HL-60 (cell line): ENCODE data around the gene SLC41A3.

Experiments
- DNase-seq, 2 experiments: peaks; one replicate each; pipeline ENCODE4 v3.0.0-alpha.2; 2010 to 2020; ENCODE audit warnings: low read depth in 1 of 2, low spot score in 1 of 2
- H3K27ac ChIP-seq: fragments of 250-450 bp; sonication (Bioruptor Pico); replicated peaks from 2 replicates; pipeline ENCODE4 v1.5.1; 2020; ENCODE audit warnings: mild to moderate bottlenecking, moderate library complexity
- H3K27me3 ChIP-seq: fragments of 250-450 bp; sonication (Bioruptor Pico); 2 replicates; pipeline ENCODE4 v1.5.1; 2021; ENCODE audit warnings: mild to moderate bottlenecking, moderate library complexity; ENCODE audit not compliant: insufficient read depth, poor library complexity, severe bottlenecking
- H3K4me3 ChIP-seq: replicated peaks from 2 replicates; pipeline ENCODE4 v1.5.1; 2011; ENCODE audit warnings: mild to moderate bottlenecking, control low read depth, low read length; ENCODE audit not compliant: insufficient read depth
- GABPA ChIP-seq: IDR thresholded peaks from 2 replicates; pipeline ENCODE4 v1.6.1; 2012; ENCODE audit warnings: low read depth
- POLR2AphosphoS5 ChIP-seq: IDR thresholded peaks from 2 replicates; pipeline ENCODE4 v1.6.1; 2012; ENCODE audit warnings: low read depth
- REST ChIP-seq: IDR thresholded peaks from 2 replicates; pipeline ENCODE4 v1.6.1; 2012; ENCODE audit warnings: low read depth; ENCODE audit not compliant: insufficient replicate concordance
- SPI1 ChIP-seq: IDR thresholded peaks from 2 replicates; pipeline ENCODE4 v1.6.1; 2012; ENCODE audit warnings: low read depth, mild to moderate bottlenecking, borderline replicate concordance
- TF ChIP-seq, protein P1 (sequence below): IDR thresholded peaks from one replicate; pipeline ENCODE4 v1.5.1; 2011; ENCODE audit warnings: low read length, control low read depth, inconsistent platforms; ENCODE audit not compliant: insufficient read depth

The SLC41A3 gene

DNA sequence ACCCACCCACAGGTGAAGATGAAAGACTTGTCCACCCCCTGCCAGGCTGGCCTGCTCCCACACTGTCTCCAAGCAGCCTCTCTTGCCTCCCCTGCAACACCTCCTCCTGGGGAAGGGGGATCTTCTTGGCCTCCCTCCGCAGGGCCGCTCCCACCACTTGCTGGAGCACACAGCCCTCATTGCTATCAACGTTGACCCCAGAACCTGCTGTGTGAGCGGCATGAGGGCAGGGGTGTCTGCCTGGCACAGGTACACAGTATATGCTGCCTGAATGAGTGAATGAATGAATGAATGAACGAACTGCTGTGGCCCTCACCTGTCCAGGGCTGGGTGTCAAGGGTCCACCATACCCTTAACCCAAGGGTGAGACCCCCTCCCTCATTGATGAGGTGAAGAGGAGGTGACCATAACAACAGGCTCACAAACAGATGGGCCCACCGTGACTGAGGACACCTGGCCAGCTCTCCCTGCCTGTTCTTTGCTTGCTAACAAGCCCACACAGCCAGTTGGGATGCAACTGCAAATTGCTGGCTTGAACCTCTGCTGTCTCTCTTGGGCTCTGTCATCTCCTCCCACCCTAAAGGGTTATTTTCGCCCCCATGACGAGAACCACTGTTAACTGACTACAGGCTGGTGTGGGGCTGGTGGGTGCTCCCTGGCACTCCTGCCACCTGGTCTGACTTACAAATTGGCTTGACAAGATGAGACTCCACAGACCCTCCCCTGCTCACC is 22.5 kb downstream of the SLC41A3 start:
- no peaks in the 10 kb centered on the region for H3K27me3 ChIP-seq

DNA sequence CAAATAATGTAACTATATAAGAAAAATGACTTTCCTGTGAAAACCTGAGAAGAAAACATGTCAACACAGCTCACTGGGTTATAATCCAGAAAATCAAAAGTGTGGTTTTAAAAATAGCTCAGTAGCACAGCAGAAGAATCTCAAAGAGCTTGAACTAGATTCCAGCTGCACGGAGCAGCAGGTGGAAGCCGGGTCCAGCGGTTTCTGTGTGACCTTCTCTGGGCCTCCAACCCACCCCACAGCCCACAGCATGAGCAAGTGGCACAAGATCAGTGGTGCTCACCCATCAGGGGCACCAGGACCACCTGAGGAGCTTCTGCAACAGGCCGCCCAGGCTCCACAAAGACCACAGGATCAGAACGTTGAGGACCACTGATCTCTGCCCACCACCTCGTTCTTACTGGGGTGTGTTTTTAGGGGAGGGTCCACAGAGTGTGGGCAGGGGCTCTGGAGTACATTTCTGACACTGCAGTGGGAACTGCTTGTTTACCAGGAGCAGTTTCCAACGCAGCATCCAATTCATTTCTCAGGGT is 23.2 kb downstream of the SLC41A3 start:
- H3K4me3 ChIP-seq: no peak overlapping the region
- TF ChIP-seq REST (no peak), POLR2AphosphoS5 (no peak), GABPA (no peak), SPI1 (no peak)
- TF ChIP-seq, protein P1, sequence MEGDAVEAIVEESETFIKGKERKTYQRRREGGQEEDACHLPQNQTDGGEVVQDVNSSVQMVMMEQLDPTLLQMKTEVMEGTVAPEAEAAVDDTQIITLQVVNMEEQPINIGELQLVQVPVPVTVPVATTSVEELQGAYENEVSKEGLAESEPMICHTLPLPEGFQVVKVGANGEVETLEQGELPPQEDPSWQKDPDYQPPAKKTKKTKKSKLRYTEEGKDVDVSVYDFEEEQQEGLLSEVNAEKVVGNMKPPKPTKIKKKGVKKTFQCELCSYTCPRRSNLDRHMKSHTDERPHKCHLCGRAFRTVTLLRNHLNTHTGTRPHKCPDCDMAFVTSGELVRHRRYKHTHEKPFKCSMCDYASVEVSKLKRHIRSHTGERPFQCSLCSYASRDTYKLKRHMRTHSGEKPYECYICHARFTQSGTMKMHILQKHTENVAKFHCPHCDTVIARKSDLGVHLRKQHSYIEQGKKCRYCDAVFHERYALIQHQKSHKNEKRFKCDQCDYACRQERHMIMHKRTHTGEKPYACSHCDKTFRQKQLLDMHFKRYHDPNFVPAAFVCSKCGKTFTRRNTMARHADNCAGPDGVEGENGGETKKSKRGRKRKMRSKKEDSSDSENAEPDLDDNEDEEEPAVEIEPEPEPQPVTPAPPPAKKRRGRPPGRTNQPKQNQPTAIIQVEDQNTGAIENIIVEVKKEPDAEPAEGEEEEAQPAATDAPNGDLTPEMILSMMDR: no peak
- no peaks in the 10 kb centered on the region for H3K27me3 ChIP-seq
- DNase-seq: no peak
- H3K27ac ChIP-seq: no peak overlapping the region

More for the DNA sequence above, 22.5 kb downstream of the SLC41A3 start:
- no peak for DNase-seq
- H3K4me3 ChIP-seq: no peak overlapping the region
- H3K27ac ChIP-seq: no peak overlapping the region
- no peak for TF ChIP-seq GABPA

GRCh38 chr3:126058666-126059065 is 25.3 kb downstream of the SLC41A3 start:
- Histone ChIP-seq H3K27me3 (no peaks in the 10 kb centered on the region), H3K4me3 (no peak overlapping the region), H3K27ac (no peak overlapping the region)
- no peak for TF ChIP-seq POLR2AphosphoS5
- TF ChIP-seq, protein P1: no peak
- no peak for DNase-seq

DNA sequence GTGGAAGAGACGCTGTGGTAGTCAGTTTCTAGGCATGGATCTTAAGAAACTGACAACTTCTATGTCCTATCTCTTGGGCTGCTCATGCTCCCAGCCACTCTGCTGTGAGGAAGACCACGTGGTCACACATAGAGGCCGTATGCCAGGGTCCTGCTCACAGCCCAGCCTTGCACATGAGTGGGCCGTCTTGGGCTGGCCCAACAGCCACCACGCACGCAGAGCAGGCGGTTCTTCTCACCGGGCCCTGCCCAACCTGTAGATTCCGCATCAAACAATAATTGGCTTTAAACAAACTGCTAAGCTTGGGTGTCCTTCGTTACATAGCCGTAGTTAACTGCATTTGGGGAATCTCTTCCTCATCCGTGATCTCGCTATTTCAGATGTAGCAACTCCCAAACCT is 26.0 kb downstream of the SLC41A3 start:
- no peak overlapping the region for H3K27ac ChIP-seq
- TF ChIP-seq SPI1: no peak
- no peak for TF ChIP-seq GABPA
- TF ChIP-seq REST: no peak
- TF ChIP-seq, protein P1: no peak
- no peak for TF ChIP-seq POLR2AphosphoS5
- no peaks in the 10 kb centered on the region for H3K27me3 ChIP-seq
- no peak for DNase-seq
- H3K4me3 ChIP-seq: no peak overlapping the region
